ENCODE results near the gene NBEA. TPM values are rescaled to one million over a fixed set of nuclear protein-coding genes. Genes with fewer than 3 reads are reported as not detected.

The NBEA gene
- total RNA-seq, 1 donor: 4.0 TPM

DNA sequence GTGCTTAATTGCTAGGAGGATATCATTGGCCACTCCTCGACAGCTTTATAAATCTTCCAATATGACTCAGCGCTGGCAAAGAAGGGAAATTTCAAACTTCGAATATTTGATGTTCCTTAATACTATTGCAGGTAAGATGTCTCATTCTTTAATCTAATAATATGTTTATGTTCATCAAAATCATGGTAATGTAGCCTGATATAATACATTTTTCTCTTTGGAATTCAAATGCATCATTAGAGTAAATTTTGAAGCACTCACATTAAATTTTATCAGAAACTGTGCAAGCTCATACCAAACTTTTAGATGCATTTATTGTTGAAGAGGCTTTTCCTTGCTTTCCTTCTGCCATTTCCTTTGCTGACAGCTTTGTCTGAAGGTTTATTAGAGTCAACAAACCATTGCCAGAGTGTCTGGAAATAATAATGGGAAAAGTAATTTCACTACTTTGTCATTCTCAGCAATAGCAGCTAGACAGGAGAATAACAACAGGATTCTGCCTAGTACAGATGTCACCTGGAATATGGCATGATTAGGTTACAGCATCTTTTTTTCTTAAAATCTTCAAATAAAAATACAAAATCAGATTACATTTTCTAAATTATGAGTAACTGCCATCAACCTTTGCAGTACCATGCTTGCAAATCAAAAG lies 613.0 kb downstream of the NBEA start:
- Histone ChIP-seq H4K20me1 (ENCODE audit: insufficient read depth, low read length) (no peaks in the 10 kb centered on the region), H3K9me3 (ENCODE audit: low read depth, low read length) (no peaks in the 10 kb centered on the region), H3K36me3 (ENCODE audit: insufficient read depth, low read length) (no peaks in the 10 kb centered on the region), H3K27me3 (ENCODE audit: insufficient read depth, low read length) (no peaks in the 10 kb centered on the region), H3K79me2 (ENCODE audit: insufficient read depth, low read length) (no peaks in the 10 kb centered on the region), H3K27ac (ENCODE audit: low read depth, low read length) (no peak overlapping the region), H3K4me3 (ENCODE audit: insufficient read depth, low read length) (no peak overlapping the region), H2AFZ (ENCODE audit: low read length) (no peak overlapping the region), H3K4me1 (ENCODE audit: insufficient read depth, low read length) (no peaks in the 10 kb centered on the region), H3K4me2 (ENCODE audit: insufficient read depth, low read length) (no peak overlapping the region)
- TF ChIP-seq, protein P1, sequence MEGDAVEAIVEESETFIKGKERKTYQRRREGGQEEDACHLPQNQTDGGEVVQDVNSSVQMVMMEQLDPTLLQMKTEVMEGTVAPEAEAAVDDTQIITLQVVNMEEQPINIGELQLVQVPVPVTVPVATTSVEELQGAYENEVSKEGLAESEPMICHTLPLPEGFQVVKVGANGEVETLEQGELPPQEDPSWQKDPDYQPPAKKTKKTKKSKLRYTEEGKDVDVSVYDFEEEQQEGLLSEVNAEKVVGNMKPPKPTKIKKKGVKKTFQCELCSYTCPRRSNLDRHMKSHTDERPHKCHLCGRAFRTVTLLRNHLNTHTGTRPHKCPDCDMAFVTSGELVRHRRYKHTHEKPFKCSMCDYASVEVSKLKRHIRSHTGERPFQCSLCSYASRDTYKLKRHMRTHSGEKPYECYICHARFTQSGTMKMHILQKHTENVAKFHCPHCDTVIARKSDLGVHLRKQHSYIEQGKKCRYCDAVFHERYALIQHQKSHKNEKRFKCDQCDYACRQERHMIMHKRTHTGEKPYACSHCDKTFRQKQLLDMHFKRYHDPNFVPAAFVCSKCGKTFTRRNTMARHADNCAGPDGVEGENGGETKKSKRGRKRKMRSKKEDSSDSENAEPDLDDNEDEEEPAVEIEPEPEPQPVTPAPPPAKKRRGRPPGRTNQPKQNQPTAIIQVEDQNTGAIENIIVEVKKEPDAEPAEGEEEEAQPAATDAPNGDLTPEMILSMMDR (IDR thresholded peaks at IDR 0.05; ENCODE audit: extremely low read depth, low read depth, low read length): no peak
- DNase-seq (ENCODE audit: insufficient read length, low spot score, missing footprints): no peak

DNA sequence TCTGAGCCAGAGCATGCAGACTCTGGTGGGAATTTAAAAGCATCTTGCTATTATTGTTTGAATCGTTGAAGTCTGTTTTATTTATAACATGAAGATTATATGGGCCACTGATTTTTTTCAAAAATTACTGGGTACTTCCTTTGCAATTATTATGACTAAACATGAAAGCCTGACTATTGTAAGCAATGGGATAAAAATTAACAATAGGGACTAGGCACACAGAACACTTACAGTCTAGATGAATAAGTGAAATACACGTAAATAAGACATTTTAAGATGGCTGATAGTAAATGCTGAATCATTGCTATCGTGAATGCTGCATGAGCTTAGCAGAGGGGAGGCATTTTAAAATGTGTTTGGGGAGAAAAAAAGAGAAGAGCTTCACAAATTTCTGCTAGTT lies 615.4 kb downstream of the NBEA start:
- H2AFZ ChIP-seq (ENCODE audit: low read length): no peak overlapping the region
- TF ChIP-seq, protein P1 (IDR thresholded peaks at IDR 0.05; ENCODE audit: extremely low read depth, low read depth, low read length): no peak
- no peak overlapping the region for H3K4me3 ChIP-seq (ENCODE audit: insufficient read depth, low read length)
- H3K36me3 ChIP-seq (ENCODE audit: insufficient read depth, low read length): no peaks in the 10 kb centered on the region
- no peaks in the 10 kb centered on the region for H3K9me3 ChIP-seq (ENCODE audit: low read depth, low read length)
- H3K27ac ChIP-seq (ENCODE audit: low read depth, low read length): no peak overlapping the region
- H3K27me3 ChIP-seq (ENCODE audit: insufficient read depth, low read length): no peaks in the 10 kb centered on the region
- no peaks in the 10 kb centered on the region for H3K79me2 ChIP-seq (ENCODE audit: insufficient read depth, low read length)
- H4K20me1 ChIP-seq (ENCODE audit: insufficient read depth, low read length): no peaks in the 10 kb centered on the region
- no peak overlapping the region for H3K4me2 ChIP-seq (ENCODE audit: insufficient read depth, low read length)
- no peaks in the 10 kb centered on the region for H3K4me1 ChIP-seq (ENCODE audit: insufficient read depth, low read length)
- DNase-seq (ENCODE audit: insufficient read length, low spot score, missing footprints): no peak

DNA sequence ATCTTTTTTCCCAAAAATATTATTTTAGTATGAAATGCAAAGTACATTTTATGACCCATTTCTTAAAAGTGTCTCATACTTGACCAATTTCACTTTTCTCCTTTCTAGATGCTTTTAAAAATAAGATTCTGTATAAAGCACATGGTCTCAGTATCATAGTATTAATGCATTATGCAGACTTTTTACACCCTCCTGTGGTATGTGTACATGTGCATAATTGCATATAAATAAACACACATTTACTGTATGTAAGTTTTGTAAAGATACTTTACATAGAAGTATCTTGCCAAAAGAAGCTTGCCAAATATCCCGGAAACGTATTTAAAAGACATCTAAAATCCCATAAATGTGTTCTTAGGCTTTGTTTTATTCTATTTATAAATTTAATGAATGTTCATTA lies 619.5 kb downstream of the NBEA start:
- H4K20me1 ChIP-seq (ENCODE audit: insufficient read depth, low read length): no peaks in the 10 kb centered on the region
- no peak overlapping the region for H3K27ac ChIP-seq (ENCODE audit: low read depth, low read length)
- no peaks in the 10 kb centered on the region for H3K27me3 ChIP-seq (ENCODE audit: insufficient read depth, low read length)
- no peaks in the 10 kb centered on the region for H3K79me2 ChIP-seq (ENCODE audit: insufficient read depth, low read length)
- H3K36me3 ChIP-seq (ENCODE audit: insufficient read depth, low read length): no peaks in the 10 kb centered on the region
- no peak overlapping the region for H3K4me2 ChIP-seq (ENCODE audit: insufficient read depth, low read length)
- no peaks in the 10 kb centered on the region for H3K9me3 ChIP-seq (ENCODE audit: low read depth, low read length)
- H2AFZ ChIP-seq (ENCODE audit: low read length): no peak overlapping the region
- TF ChIP-seq, protein P1 (IDR thresholded peaks at IDR 0.05; ENCODE audit: extremely low read depth, low read depth, low read length): no peak
- H3K4me1 ChIP-seq (ENCODE audit: insufficient read depth, low read length): no peaks in the 10 kb centered on the region
- no peak for DNase-seq (ENCODE audit: insufficient read length, low spot score, missing footprints)
- H3K4me3 ChIP-seq (ENCODE audit: insufficient read depth, low read length): no peak overlapping the region

- H3K4me3 ChIP-seq (ENCODE audit: insufficient read depth, low read length): no peak overlapping the region
- H3K36me3 ChIP-seq (ENCODE audit: insufficient read depth, low read length): no peaks in the 10 kb centered on the region
- no peaks in the 10 kb centered on the region for H3K9me3 ChIP-seq (ENCODE audit: low read depth, low read length)
- H3K4me1 ChIP-seq (ENCODE audit: insufficient read depth, low read length): no peaks in the 10 kb centered on the region
- TF ChIP-seq, protein P1 (IDR thresholded peaks at IDR 0.05; ENCODE audit: extremely low read depth, low read depth, low read length): no peak
- no peak overlapping the region for H3K27ac ChIP-seq (ENCODE audit: low read depth, low read length)
- no peaks in the 10 kb centered on the region for H3K27me3 ChIP-seq (ENCODE audit: insufficient read depth, low read length)
- no peaks in the 10 kb centered on the region for H4K20me1 ChIP-seq (ENCODE audit: insufficient read depth, low read length)
- no peaks in the 10 kb centered on the region for H3K79me2 ChIP-seq (ENCODE audit: insufficient read depth, low read length)
- no peak overlapping the region for H2AFZ ChIP-seq (ENCODE audit: low read length)
- H3K4me2 ChIP-seq (ENCODE audit: insufficient read depth, low read length): no peak overlapping the region
- DNase-seq (ENCODE audit: insufficient read length, low spot score, missing footprints): no peak
Observed at GRCh38 chr13:35565273-35565672, 623.2 kb downstream of the NBEA start.
